HG03097 (cell line): Measurements from ENCODE around the gene SIPA1L3.

Experiments
- ATAC-seq: cut with Tn5 transposase; IDR thresholded peaks from one replicate; pipeline ENCODE4 v1.9.1; 2021; ENCODE audit not compliant: unreplicated experiment, low FRiP score

Gene SIPA1L3

GRCh38 chr19:37941782-37942515 lies 34.9 kb downstream of the SIPA1L3 start:
- ATAC-seq = no peak

- no peak for ATAC-seq
These were observed 35.5 kb downstream of the SIPA1L3 start for GRCh38 chr19:37942516-37942902.

DNA sequence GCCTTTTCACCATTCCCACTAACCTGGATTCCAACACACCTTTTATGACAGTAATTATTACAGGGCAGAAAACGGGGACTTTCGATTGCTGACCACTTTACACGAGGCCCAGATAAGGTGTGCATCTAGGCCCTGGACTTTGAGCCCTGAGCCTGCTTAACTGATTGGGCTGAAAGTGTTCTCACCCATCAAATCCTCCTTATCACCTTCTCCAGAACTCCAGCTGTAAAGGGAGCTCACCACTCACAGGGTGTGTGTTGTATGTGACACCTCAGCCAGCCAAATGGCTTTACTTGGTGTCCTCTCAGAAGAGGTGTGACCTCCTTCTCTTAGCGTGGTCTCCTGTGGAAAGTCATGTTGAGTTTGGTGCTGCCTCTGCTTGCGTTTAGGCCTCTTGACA lies 36.5 kb downstream of the SIPA1L3 start:
- no peak for ATAC-seq

GRCh38 chr19:37946132-37946531 lies 39.1 kb downstream of the SIPA1L3 start:
- no peak for ATAC-seq

DNA sequence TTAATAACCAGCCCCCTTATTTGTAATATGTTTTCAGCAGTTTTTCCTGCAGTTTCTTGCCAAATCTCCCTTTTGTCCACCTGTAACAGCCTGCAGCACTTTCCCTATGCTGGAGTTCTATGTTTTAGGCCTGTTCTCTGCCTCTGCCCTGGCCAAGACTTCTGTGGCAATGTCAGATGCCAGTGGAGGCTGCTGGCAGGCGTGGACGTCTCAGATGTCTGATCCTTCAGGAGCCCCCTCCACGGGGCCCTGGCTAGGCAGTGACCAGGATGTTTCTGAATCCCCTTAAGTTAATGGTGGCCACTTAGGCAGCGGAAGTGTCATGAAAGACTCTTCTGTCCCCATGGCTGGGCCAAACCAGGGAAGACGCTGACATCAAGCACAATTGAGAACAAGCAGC lies 40.8 kb downstream of the SIPA1L3 start:
- no peak for ATAC-seq

DNA sequence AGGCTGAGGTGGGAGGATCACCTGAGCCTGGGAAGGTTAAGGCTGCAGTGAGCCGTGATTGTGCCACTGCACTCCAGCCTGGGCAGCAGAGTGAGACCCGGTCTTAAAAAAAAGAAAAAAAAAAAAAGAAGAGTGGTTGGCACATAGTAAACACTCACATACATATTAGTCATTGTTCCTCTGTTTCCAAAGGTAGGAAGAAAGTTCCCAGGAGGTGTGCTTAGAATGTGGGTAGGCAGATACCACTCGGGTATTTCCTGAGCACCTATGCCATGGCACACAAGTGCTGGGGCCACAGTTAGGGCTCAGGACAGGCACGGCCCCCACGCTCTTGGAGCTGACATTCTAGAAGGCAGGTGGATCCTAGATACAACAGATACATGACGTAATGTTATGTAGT lies 41.4 kb downstream of the SIPA1L3 start:
- no peak for ATAC-seq

- ATAC-seq = no peak
These were observed 43.6 kb downstream of the SIPA1L3 start for GRCh38 chr19:37950471-37951175.

DNA sequence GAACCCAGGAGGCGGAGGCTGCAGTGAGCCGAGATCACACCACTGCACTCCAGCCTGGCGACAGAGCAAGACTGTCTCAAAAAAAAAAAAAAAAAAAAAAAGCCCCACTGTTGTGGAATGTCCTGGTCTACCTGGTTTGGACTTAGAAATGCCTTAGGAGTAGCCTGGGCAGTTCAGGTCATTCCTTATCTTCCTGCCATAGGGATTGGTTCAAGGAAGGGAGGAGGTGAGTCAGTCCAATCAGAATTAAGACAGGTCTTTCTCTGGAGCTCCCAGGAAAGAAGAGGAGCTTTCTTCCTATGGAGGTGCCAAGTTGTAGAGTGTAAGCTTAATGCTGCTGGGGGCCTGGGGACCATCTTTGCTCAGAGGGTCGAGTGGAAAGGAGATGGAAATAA lies 44.8 kb downstream of the SIPA1L3 start:
- no peak for ATAC-seq

GRCh38 chr19:37953171-37953917 lies 46.3 kb downstream of the SIPA1L3 start:
- no peak for ATAC-seq

- no peak for ATAC-seq
These were observed 46.9 kb downstream of the SIPA1L3 start for GRCh38 chr19:37953918-37954303.

GRCh38 chr19:37954421-37954874 lies 47.4 kb downstream of the SIPA1L3 start:
- no peak for ATAC-seq

DNA sequence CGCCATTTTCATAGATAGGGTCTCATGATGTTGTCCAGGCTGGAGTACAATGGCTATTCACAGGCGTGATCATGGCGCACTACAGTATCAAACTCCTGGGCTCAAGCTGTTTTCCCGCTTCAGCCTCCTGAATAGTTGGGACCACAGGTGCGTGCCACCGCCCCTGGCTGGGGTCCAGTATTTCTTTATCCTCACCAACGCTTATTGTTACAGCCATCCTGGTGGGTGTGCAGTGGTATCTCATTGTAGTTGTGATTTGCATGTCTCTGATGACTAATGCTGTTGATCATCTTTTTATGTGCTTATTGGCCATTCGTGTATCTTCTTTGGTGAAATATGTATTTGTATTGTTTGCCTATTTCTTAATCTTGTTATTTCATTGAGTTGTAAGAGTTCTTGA lies 49.0 kb downstream of the SIPA1L3 start:
- no peak for ATAC-seq

- ATAC-seq = no peak
These were observed 50.2 kb downstream of the SIPA1L3 start for GRCh38 chr19:37957176-37957575.

DNA sequence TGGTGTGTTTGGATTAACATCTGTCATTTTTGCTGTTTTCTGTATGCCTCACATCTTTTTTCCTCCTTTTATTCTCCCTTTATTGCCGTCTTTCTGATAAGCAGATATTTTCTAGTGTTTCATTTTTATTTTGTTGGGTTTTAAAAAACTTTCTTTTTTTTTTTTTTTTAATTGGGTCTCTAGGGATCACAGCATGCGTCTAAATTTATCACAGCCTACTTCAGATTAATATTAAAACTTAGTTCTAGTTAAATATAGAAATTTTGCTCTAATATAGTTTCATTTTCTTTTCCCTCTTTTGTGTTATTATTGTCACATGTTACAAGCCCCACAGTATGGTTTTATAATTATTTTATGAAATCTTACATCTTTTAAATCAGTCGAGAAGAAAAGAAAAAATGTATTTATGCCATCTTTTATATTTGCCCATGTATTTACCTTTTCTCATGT lies 52.7 kb downstream of the SIPA1L3 start:
- no peak for ATAC-seq

- ATAC-seq = no peak
These were observed 54.2 kb downstream of the SIPA1L3 start for GRCh38 chr19:37961198-37961597.

- ATAC-seq = no peak
These were observed 56.4 kb downstream of the SIPA1L3 start for GRCh38 chr19:37963190-37963936.

DNA sequence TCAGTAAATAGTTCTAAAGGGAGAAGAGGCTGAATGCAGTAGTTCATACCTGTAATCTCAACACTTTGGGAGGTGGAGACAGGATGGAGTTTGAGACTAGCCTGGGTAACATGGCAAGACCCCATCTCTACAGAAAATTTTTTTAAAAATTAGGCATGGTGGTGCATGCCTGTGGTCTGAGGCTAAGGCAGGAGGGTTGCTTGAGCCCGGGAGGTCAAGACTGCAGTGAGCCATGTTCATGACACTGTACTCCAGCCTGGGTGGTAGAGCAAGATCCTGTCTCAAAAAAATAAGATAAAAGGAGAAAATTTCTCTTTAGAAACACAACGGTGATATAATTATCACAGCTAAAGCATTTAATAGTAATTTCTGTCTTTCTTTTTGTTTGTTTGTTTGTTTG lies 57.1 kb downstream of the SIPA1L3 start:
- ATAC-seq = no peak

GRCh38 chr19:37966211-37966661 lies 59.2 kb downstream of the SIPA1L3 start:
- no peak for ATAC-seq

GRCh38 chr19:37966662-37967231 lies 59.7 kb downstream of the SIPA1L3 start:
- no peak for ATAC-seq

DNA sequence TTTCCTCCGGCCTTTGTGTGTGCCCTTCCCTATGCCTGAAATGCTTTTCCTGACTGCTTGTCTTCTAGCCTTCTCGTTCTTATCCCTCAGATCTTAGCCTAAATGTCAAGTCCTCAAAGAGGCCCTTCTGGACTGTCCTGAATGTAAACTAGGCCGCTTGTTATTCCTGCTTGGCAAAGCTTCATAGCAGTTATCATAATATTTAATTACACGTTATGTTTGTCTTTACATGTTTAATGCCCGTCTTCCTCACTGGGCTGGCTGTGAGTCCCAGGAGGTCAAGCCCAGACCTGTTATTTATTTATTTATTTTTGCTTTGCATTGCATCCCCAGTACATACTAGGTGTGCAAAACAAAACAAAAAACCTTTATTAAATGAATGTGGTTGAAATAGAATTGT lies 62.7 kb downstream of the SIPA1L3 start:
- no peak for ATAC-seq
